GM23338 (cell line): Measurements from ENCODE around the gene DENND1B. TPM values are rescaled to one million over a fixed set of nuclear protein-coding genes. Genes with fewer than 3 reads are reported as not detected.

Experiments
- ATAC-seq: fragments of 200-7000 bp; cut with Tn5 transposase; 3 replicates; pipeline ENCODE4 v1.9.1; 2020
- DNase-seq: peaks from one replicate; pipeline ENCODE4 v3.0.0-alpha.2; 2015; ENCODE audit warnings: low spot score
- H2AFZ ChIP-seq: fragments of 200-600 bp; sonication (generic); 2 replicates; pipeline ENCODE4 v1.8.0; 2016; ENCODE audit warnings: antibody characterized with exemption, mild to moderate bottlenecking, moderate library complexity
- H3F3A ChIP-seq: fragments of 200-600 bp; sonication (generic); replicated peaks from 2 replicates; pipeline ENCODE4 v1.8.0; 2017; ENCODE audit warnings: antibody characterized with exemption, mixed run types, low read depth
- H3K27ac ChIP-seq: fragments of 200-600 bp; sonication (generic); 2 replicates; pipeline ENCODE4 v1.6.1; 2016; ENCODE audit warnings: low read depth
- H3K27me3 ChIP-seq: fragments of 200-600 bp; sonication (generic); 2 replicates; pipeline ENCODE4 v1.8.0; 2016; ENCODE audit warnings: mild to moderate bottlenecking, mixed run types, moderate library complexity; ENCODE audit not compliant: insufficient read depth
- H3K36me3 ChIP-seq: fragments of 200-600 bp; sonication (generic); 2 replicates; pipeline ENCODE4 v1.8.0; 2016; ENCODE audit warnings: mild to moderate bottlenecking; ENCODE audit not compliant: insufficient read depth
- H3K4me1 ChIP-seq: fragments of 200-600 bp; sonication (generic); 2 replicates; pipeline ENCODE4 v1.8.0; 2016; ENCODE audit warnings: mild to moderate bottlenecking, moderate library complexity; ENCODE audit not compliant: insufficient read depth
- H3K4me2 ChIP-seq: fragments of 200-600 bp; sonication (generic); 2 replicates; pipeline ENCODE4 v1.7.1; 2017; ENCODE audit warnings: mixed run types
- H3K4me3 ChIP-seq: fragments of 200-600 bp; sonication (generic); 2 replicates; pipeline ENCODE4 v1.6.1; 2016; ENCODE audit warnings: mixed run types
- H3K79me2 ChIP-seq: fragments of 200-600 bp; sonication (generic); replicated peaks from 2 replicates; pipeline ENCODE4 v1.8.0; 2017; ENCODE audit warnings: mild to moderate bottlenecking; ENCODE audit not compliant: insufficient read depth
- H3K9me2 ChIP-seq: fragments of 200-600 bp; sonication (generic); 2 replicates; pipeline ENCODE4 v1.8.0; 2017; ENCODE audit not compliant: insufficient read depth
- H4K20me1 ChIP-seq: fragments of 200-600 bp; sonication (generic); replicated peaks from 2 replicates; pipeline ENCODE4 v1.8.0; 2017; ENCODE audit warnings: mild to moderate bottlenecking; ENCODE audit not compliant: insufficient read depth
- H3K27ac Mint-ChIP-seq: 2 replicates; pipeline ENCODE4 v1.8.0; 2020; ENCODE audit warnings: inconsistent platforms, mild to moderate bottlenecking, moderate library complexity, mixed read lengths
- H3K27me3 Mint-ChIP-seq: 3 replicates; pipeline ENCODE4 v1.8.0; 2022; ENCODE audit warnings: low read depth, mild to moderate bottlenecking, moderate library complexity, mixed read lengths, inconsistent platforms; ENCODE audit not compliant: insufficient read depth, poor library complexity
- H3K36me3 Mint-ChIP-seq: 3 replicates; pipeline ENCODE4 v1.8.0; 2021; ENCODE audit warnings: low read depth, mild to moderate bottlenecking, inconsistent platforms, moderate library complexity, mixed read lengths
- H3K4me1 Mint-ChIP-seq: 3 replicates; pipeline ENCODE4 v1.8.0; 2020; ENCODE audit warnings: mild to moderate bottlenecking, inconsistent platforms, mixed read lengths
- H3K4me3 Mint-ChIP-seq: 3 replicates; pipeline ENCODE4 v1.8.0; 2021; ENCODE audit warnings: moderate library complexity, mild to moderate bottlenecking, inconsistent platforms, mixed read lengths
- H3K9me3 Mint-ChIP-seq: 3 replicates; pipeline ENCODE4 v1.8.0; 2020; ENCODE audit warnings: moderate library complexity, mild to moderate bottlenecking, inconsistent platforms, mixed read lengths
- EZH2phosphoT487 ChIP-seq: fragments of 200-600 bp; sonication (generic); IDR thresholded peaks from one replicate; pipeline ENCODE4 v1.8.1; 2018; ENCODE audit warnings: antibody characterized with exemption; ENCODE audit not compliant: unreplicated experiment
- JUNB ChIP-seq: IDR thresholded peaks from one replicate; pipeline ENCODE4 v1.6.1; 2016; ENCODE audit warnings: antibody characterized with exemption; ENCODE audit not compliant: unreplicated experiment
- NANOG ChIP-seq: IDR thresholded peaks from 2 replicates; pipeline ENCODE4 v1.6.1; 2016; ENCODE audit warnings: antibody characterized with exemption, borderline replicate concordance
- POLR2AphosphoS5 ChIP-seq: IDR thresholded peaks from 2 replicates; pipeline ENCODE4 v1.6.1; 2016; ENCODE audit warnings: antibody characterized with exemption, low read depth
- REST ChIP-seq: IDR thresholded peaks from one replicate; pipeline ENCODE4 v1.6.1; 2018; ENCODE audit warnings: antibody characterized with exemption; ENCODE audit not compliant: unreplicated experiment
- ZNF114 ChIP-seq: fragments of 250-450 bp; sonication (Bioruptor Pico); IDR thresholded peaks from 2 replicates; pipeline ENCODE4 v1.5.0; 2020; ENCODE audit warnings: mild to moderate bottlenecking, moderate library complexity
- ZNF331 ChIP-seq: fragments of 250-450 bp; sonication (Bioruptor Pico); IDR thresholded peaks from 2 replicates; pipeline ENCODE4 v1.5.0; 2020; ENCODE audit warnings: low read depth, mild to moderate bottlenecking, moderate library complexity
- ZNF462 ChIP-seq: fragments of 250-450 bp; sonication (Bioruptor Pico); IDR thresholded peaks from 2 replicates; pipeline ENCODE4 v1.5.0; 2020; ENCODE audit warnings: mild to moderate bottlenecking, moderate library complexity
- polyA plus RNA-seq: library from polyadenylated mRNA; unstranded; fragments of >200 nt; fragmentation: Nextera tagmentation; extraction: Ambion mirVana; gene quantifications from 2 replicates; pipeline ENCODE4 v1.2.1, GENCODE V29; 2016
- total RNA-seq: library from RNA; depleted of rRNA; stranded (reverse); fragments of >200 nt; shearing (Covaris generic); gene quantifications from 2 replicates; pipeline ENCODE4 v1.2.3, GENCODE V29; 2014

DENND1B gene
- total and polyA plus RNA-seq, 2 experiments from 2014 or later: 4.3 to 5.2 TPM

GRCh38 chr1:197768014-197768805 lies 7.1 kb downstream of the DENND1B start (continued):
- TF ChIP-seq ZNF462 (CRISPR knock-in tag): no peak

- DNase-seq: no peak
- H3K4me3 ChIP-seq: no peak overlapping the region
- H3K27ac ChIP-seq: no peak overlapping the region
- H3K4me1 ChIP-seq: no peaks in the 10 kb centered on the region
- H4K20me1 ChIP-seq: no peaks in the 10 kb centered on the region; the same call in 1 of the 2 replicates
- no peaks in the 10 kb centered on the region for H3K79me2 ChIP-seq
- no peaks in the 10 kb centered on the region for H3K36me3 Mint-ChIP-seq
- ATAC-seq: no peak
- no peak overlapping the region for H3K27ac Mint-ChIP-seq
- no peaks in the 10 kb centered on the region for H3K9me2 ChIP-seq
- H3K27me3 Mint-ChIP-seq: no peaks in the 10 kb centered on the region
- no peak overlapping the region for H3K4me3 Mint-ChIP-seq
- no peaks in the 10 kb centered on the region for H3K36me3 ChIP-seq
- H3K4me2 ChIP-seq: no peak overlapping the region
- no peak overlapping the region for H2AFZ ChIP-seq
- H3K4me1 Mint-ChIP-seq: peaks cover 4% of the 10 kb centered on the region
- no peaks in the 10 kb centered on the region for H3K9me3 Mint-ChIP-seq
- no peaks in the 10 kb centered on the region for H3F3A ChIP-seq
- no peaks in the 10 kb centered on the region for H3K27me3 ChIP-seq
- TF ChIP-seq ZNF114 (no peak), POLR2AphosphoS5 (no peak), JUNB (no peak), ZNF331 (CRISPR knock-in tag) (no peak), EZH2phosphoT487 (no peak), REST (no peak), NANOG (no peak)
These were observed 11.5 kb downstream of the DENND1B start for GRCh38 chr1:197763769-197764168.
